ENCODE data around the gene TAL1. TPM values are rescaled to one million over a fixed set of nuclear protein-coding genes. Genes with fewer than 3 reads are reported as not detected.
A peak's percentile ranks its signal among the peaks of the same experiment; 100 is the strongest.

Gene TAL1
- total and polyA plus RNA-seq, 2 of the 13 experiments (the other 11 are each of a cell fraction or from before 2014, with no cell fraction given), result 0.05 TPM; not detected in 1

DNA sequence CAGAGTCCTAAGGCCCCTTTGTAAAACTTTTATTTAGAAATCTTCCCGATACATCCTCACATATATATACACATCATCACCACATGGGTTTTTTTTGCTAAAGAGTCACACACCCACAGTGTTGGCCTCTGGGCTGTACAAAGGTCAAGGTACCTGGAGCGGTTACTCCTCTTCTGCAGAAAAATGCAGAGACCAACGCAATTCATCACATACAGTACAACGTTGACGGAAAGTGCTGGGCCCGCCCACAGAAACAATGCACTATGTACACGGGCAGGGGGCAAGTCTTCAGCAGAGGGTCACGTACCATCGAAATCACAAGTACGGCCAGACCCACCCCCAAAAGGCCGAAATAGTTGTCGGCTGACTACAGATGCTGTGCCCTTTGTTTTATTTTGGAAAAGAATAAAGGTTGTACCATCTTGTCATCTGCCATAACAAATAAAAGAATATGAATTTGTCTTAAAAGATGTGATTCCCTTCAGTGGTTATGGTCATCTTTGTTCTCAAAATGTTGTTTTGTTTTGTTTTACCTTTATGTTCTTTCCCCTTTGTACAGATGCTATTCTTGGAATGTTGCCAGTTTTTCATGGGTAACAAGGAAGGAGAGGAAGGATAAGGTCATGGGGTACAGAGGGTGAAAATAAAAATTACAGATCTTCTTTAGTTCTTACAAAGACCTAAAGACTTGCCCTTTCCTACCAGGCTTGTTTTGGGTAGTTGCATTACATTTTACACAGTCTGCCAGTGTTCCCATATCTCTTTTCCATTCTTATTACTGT is 15.6 kb downstream of the TAL1 start (continued):
- TF ChIP-seq ZNF710 (CRISPR knock-in tag; IDR thresholded peaks at IDR 0.05; ENCODE audit: borderline replicate concordance), result peak; percentile 17; the same call in 1 of the 2 replicates
- no peak for TF ChIP-seq SIX4 (CRISPR knock-in tag; IDR thresholded peaks at IDR 0.05)
- peak; percentile 61; the same call in 1 of the 2 replicates for TF ChIP-seq DPF2 (CRISPR knock-in tag; IDR thresholded peaks at IDR 0.05; ENCODE audit: borderline replicate concordance, low read depth)
- no peak for TF ChIP-seq ZNF253 (CRISPR knock-in tag; IDR thresholded peaks at IDR 0.05; ENCODE audit: borderline replicate concordance)
- TF ChIP-seq TERF1 (CRISPR knock-in tag; IDR thresholded peaks at IDR 0.05), result no peak
- TF ChIP-seq IRF2 (CRISPR knock-in tag; IDR thresholded peaks at IDR 0.05), result 0 out of 2 replicates have a peak, but pooled peaks have one; percentile 48
- no peak for TF ChIP-seq FOXA1 (IDR thresholded peaks at IDR 0.05)
- TF ChIP-seq FOXA1 (CRISPR knock-in tag; IDR thresholded peaks at IDR 0.05), result peak; percentile 61
- no peak for TF ChIP-seq ZFP36L2 (CRISPR knock-in tag; IDR thresholded peaks at IDR 0.05)
- TF ChIP-seq SIN3B (IDR thresholded peaks at IDR 0.05; ENCODE audit: low read length), result no peak
- 0 out of 2 replicates have a peak, but pooled peaks have one; percentile 28 for TF ChIP-seq HMG20A (CRISPR knock-in tag; IDR thresholded peaks at IDR 0.05; ENCODE audit: borderline replicate concordance)
- TF ChIP-seq SOX5 (CRISPR knock-in tag; IDR thresholded peaks at IDR 0.05; ENCODE audit: borderline replicate concordance), result peak; percentile 79; the same call in 1 of the 2 replicates
- TF ChIP-seq NRL (CRISPR knock-in tag; IDR thresholded peaks at IDR 0.05; ENCODE audit: borderline replicate concordance), result no peak
- TF ChIP-seq MEIS1 (CRISPR knock-in tag; IDR thresholded peaks at IDR 0.05; ENCODE audit: borderline replicate concordance), result peak; percentile 58; the same call in 1 of the 2 replicates
- 0 out of 2 replicates have a peak, but pooled peaks have one; percentile 34 for TF ChIP-seq MEIS2 (CRISPR knock-in tag; IDR thresholded peaks at IDR 0.05)
- TF ChIP-seq ELK4 (CRISPR knock-in tag; IDR thresholded peaks at IDR 0.05; ENCODE audit: borderline replicate concordance), result no peak
- TF ChIP-seq NR3C1 (CRISPR knock-in tag; IDR thresholded peaks at IDR 0.05), result no peak
- no peak for TF ChIP-seq HBP1 (CRISPR knock-in tag; IDR thresholded peaks at IDR 0.05; ENCODE audit: low read depth)
- no peak for TF ChIP-seq FOXP1 (IDR thresholded peaks at IDR 0.05)
- 0 out of 2 replicates have a peak, but pooled peaks have one; percentile 31 for TF ChIP-seq FOXP1 (CRISPR knock-in tag; IDR thresholded peaks at IDR 0.05)
- TF ChIP-seq ZBTB43 (CRISPR knock-in tag; conservative IDR thresholded peaks at IDR 0.05), result no peak
- no peak for TF ChIP-seq ZBTB20 (CRISPR knock-in tag; IDR thresholded peaks at IDR 0.05; ENCODE audit: borderline replicate concordance, low read depth)
- TF ChIP-seq ZNF749 (CRISPR knock-in tag; IDR thresholded peaks at IDR 0.05; ENCODE audit: borderline replicate concordance), result no peak
- TF ChIP-seq BRD4 (CRISPR knock-in tag; IDR thresholded peaks at IDR 0.05), result no peak
